LHCN-M2 (cell line): Measurements from ENCODE around the gene HCFC2. TPM values are rescaled to one million over a fixed set of nuclear protein-coding genes. Genes with fewer than 3 reads are reported as not detected.
A peak's percentile ranks its signal among the peaks of the same experiment; 100 is the strongest.

Source experiments
- DNase-seq: peaks from one replicate; pipeline ENCODE4 v3.0.0-alpha.2; 2012; ENCODE audit warnings: low read depth
- total RNA-seq: library from RNA; depleted of rRNA; stranded (reverse); fragments of >200 nt; gene quantifications from 2 replicates; pipeline ENCODE4 v1.2.3, GENCODE V29; 2014

The HCFC2 gene
- total RNA-seq, 1 experiment from 2014 or later = 23.1 TPM

GRCh38 chr12:104056419-104056972 lies 7.8 kb upstream of the HCFC2 start:
- DNase-seq = peak; percentile 84

- peak; percentile 29 for DNase-seq
Measured at GRCh38 chr12:104057771-104058197, 6.5 kb upstream of the HCFC2 start.

- no peak for DNase-seq
Measured at GRCh38 chr12:104058802-104059201, 5.5 kb upstream of the HCFC2 start.

- DNase-seq = no peak
Measured at GRCh38 chr12:104059963-104060362, 4.4 kb upstream of the HCFC2 start.

- DNase-seq = peak; percentile 28
Measured at GRCh38 chr12:104060791-104061190, 3.5 kb upstream of the HCFC2 start.

- no peak for DNase-seq
Measured at GRCh38 chr12:104063712-104064030, 660 bp upstream of the HCFC2 start.

- no peak for DNase-seq
Measured at GRCh38 chr12:104064842-104065427, 604 bp downstream of the HCFC2 start.

GRCh38 chr12:104072099-104072498 lies 7.8 kb downstream of the HCFC2 start:
- DNase-seq = no peak

- DNase-seq = no peak
Measured at GRCh38 chr12:104073699-104074098, 9.4 kb downstream of the HCFC2 start.

GRCh38 chr12:104079024-104079423 lies 14.7 kb downstream of the HCFC2 start:
- DNase-seq = no peak

GRCh38 chr12:104080764-104081163 lies 16.4 kb downstream of the HCFC2 start:
- DNase-seq = no peak

GRCh38 chr12:104083769-104084475 lies 19.6 kb downstream of the HCFC2 start:
- no peak for DNase-seq

GRCh38 chr12:104090685-104091084 lies 26.4 kb downstream of the HCFC2 start:
- DNase-seq = no peak

GRCh38 chr12:104091136-104091535 lies 26.8 kb downstream of the HCFC2 start:
- no peak for DNase-seq

- no peak for DNase-seq
Measured at GRCh38 chr12:104094284-104094683, 30.0 kb downstream of the HCFC2 start.

GRCh38 chr12:104095289-104095688 lies 31.0 kb downstream of the HCFC2 start:
- DNase-seq = no peak

GRCh38 chr12:104097954-104098353 lies 33.6 kb downstream of the HCFC2 start:
- no peak for DNase-seq

- no peak for DNase-seq
Measured at GRCh38 chr12:104105461-104105860, 41.1 kb downstream of the HCFC2 start.

- DNase-seq = no peak
Measured at GRCh38 chr12:104106965-104107364, 42.6 kb downstream of the HCFC2 start.

GRCh38 chr12:104108755-104109445 lies 44.6 kb downstream of the HCFC2 start:
- peak; percentile 73 for DNase-seq

GRCh38 chr12:104109446-104110271 lies 45.3 kb downstream of the HCFC2 start:
- DNase-seq = no peak
